GM19372 (cell line): ENCODE data around the gene MRPL19.
"Not testable (repeated sequence)": the region's sequence is repeated elsewhere in the genome, so short reads cannot be mapped to it uniquely, and the experiment has no call there.

Experiments used
- ATAC-seq: cut with Tn5 transposase; IDR thresholded peaks from one replicate; pipeline ENCODE4 v1.9.1; 2021; ENCODE audit warnings: mild to moderate bottlenecking, low read depth, moderate library complexity; ENCODE audit not compliant: unreplicated experiment

Gene MRPL19

DNA sequence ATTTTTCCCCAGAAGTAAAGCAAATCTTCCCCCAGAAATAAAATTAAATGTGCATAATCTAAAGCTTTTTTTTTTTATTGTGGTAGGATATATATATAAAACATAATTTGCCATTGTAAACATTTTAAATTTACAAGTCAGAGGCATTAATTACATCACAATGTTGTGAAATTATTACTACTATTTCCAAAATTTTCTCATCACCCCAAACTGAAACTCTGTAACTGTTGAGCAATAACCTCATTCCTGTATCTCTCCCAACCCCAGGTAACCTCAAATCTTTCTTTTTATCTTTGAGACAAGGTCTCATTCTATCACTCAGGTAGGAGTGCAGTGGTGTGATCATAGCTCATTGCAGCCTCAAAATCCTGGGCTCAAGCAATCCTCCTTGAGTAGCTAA is 11.2 kb downstream of the MRPL19 start:
- no peak for ATAC-seq

DNA sequence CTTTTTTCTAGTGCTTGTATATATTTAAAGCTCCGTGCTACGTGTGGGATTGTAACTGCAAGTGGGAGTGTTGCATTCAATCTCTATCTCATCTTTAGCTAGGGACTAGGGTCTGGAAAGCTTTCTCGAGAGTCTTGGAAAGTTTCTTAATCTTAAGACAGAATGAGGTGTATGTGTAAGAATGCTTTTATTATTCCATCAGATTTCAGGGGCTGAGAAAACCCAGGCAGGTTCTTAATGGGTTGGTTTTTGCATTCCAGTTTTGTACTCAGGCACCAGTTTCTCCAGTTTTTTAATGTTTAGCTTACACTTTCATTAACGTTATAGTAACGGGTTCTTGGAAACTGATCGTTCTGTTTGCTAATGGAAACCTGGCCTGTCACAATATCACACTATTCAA is 20.3 kb downstream of the MRPL19 start:
- no peak for ATAC-seq

DNA sequence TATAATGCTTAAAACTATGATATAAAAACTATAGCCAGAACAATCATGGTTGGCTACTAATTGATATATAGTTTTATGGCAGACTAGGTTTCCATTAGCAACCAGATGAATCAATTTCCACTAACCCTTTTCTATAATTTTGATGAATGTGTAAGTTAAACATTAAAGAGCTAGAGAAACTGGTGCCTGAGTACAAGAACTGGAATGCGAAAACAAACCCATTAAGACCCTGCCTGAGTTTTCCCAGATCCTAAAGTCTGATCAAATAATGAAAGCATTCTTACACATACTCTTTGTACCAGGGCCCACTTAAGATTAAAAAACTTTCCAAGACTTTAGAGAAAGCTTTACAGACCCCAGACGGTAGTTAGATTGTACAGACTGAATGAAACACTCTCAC is 21.3 kb downstream of the MRPL19 start:
- no peak for ATAC-seq

DNA sequence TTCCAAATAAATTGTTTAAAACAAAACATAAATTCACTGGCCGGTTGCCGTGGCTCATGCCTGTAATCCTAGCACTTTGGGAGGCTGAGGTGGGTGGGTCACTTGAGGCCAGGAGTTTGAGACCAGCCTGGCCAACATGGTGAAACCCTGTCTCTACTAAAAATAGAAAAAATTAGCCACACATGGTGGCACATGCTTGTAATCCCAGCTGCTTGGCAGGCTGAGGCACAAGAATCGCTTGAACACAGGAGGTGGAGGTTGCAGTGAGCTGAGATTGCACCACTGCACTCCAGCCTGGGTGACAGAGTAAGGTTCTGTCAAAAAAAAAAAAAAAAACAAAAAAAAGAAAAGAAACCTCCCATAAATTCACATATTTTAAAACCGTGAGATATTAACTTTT is 28.8 kb downstream of the MRPL19 start:
- ATAC-seq, result not testable (repeated sequence)

DNA sequence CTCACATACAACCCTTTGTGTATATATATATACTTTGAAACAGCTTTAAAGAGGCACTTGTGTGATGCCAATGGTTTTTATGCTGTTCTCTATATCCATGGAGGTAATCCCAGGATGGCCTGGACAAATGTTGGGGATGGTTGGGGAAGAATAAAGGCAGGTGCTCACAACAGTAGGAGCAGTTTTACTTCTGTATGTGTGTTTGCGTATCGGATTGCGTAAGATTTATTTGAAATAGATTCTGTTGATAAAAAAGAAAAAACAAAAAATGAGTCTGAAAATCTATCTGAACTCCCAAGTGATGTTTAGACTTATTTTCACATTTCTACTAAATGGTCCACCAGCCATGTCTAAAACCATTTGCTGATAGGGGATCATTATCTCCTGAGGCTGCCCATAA is 29.3 kb downstream of the MRPL19 start:
- no peak for ATAC-seq

DNA sequence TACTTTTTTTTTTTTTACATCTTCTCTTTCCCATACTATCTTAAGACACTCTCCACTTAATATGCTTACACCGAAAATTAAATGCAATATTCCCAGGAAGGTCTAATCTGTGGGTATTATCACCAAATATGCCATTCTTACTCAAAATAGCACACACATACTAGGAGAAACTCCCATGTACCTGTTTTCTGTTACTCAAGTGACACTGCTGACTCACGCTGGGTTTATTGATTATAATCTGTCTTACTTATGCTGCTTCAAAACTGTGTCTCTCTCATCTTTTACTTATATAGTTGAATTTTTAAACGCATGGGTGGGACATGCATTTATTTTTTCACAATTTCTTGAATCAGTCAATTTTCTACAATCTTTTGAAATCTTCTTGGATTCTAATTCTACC is 29.9 kb downstream of the MRPL19 start:
- no peak for ATAC-seq

DNA sequence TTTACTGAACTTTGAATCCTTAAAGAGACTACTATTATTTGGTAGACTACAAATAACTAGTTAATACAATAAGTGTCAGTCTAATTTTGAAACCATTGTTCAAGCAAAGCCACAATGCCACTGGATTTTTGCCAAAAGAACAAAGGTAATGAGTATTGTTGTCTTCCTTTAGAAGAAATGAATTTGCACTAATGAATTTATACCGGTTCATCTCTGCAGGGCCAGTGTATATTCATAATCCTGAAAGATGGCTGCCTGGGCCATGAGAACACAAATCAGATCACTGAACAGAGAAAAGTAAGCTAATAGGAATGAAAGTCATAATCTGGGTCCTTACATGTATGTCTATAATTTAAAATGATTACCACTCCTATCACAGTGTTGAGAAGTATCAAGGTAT is 33.0 kb downstream of the MRPL19 start:
- no peak for ATAC-seq

DNA sequence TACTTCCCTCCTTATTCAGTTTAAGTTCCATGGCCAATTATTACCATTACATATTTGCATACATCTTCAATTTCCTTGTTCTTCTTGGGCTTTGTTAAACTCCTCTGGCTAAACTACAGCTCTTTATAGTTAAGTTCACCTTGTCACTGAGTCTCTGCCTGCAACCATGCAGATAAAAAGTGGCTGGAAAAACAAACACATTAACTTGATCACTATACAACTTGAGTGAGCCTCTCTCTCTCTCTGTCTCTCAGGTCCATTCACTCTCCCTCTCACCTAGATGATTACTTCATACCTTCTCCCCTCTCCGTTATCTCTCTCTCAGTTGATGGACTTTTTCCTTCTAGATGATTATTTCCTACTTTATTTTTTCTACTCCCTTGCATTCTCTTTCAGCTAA is 33.8 kb downstream of the MRPL19 start:
- ATAC-seq, result no peak

DNA sequence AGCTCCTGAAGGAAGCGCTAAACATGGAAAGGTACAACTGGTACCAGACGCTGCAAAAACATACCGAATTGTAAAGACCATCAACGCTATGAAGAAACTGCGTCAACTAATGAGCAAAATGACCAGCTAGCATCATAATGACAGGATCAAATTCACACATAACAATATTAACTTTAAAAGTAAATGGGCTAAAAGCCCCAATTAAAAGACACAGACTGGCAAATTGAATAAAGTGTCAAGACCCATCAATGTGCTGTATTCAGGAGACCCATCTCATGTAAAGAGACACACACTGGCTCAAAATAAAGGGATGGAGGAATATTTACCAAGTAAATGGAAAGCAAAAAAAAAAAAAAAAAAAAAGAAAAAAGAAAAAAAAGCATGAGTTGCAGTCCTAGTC is 36.8 kb downstream of the MRPL19 start:
- ATAC-seq, result not testable (repeated sequence)

DNA sequence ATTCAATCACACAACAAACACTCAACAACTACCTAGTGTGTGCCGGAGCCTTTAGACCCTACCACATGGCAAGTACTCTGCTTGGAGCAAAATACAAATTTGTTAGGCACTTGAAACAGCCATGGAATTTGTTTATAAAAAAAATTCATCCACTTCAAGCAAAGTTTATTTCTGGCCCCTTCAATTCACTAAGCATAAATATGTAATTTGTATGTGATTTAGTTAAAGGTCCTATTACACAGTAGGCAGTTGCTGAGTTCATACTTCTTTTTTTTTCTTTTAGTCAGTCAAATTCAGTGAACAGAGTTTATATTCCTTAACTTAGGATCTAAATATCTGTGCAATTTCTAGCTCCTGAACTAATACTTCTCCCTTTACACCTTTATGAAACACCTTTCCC is 41.6 kb downstream of the MRPL19 start:
- no peak for ATAC-seq

DNA sequence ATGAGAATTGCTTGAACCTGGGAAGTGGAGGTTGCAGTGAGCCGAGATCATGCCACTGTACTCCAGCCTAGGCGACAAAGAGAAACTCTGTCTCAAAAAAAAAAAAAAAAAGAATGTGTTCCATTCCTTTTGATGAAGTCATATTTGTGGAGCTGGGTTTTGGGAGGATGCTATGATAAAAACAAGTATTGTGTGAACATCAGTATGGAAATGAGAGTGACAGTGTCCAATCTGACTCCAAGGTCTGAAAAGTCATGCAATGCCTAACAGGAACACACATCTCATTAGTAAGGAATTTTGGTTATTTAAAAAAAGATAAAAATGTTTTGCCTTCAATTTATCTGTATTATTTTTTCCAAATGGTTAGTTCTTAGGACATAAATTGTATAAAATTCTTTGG is 52.3 kb downstream of the MRPL19 start:
- no peak for ATAC-seq

DNA sequence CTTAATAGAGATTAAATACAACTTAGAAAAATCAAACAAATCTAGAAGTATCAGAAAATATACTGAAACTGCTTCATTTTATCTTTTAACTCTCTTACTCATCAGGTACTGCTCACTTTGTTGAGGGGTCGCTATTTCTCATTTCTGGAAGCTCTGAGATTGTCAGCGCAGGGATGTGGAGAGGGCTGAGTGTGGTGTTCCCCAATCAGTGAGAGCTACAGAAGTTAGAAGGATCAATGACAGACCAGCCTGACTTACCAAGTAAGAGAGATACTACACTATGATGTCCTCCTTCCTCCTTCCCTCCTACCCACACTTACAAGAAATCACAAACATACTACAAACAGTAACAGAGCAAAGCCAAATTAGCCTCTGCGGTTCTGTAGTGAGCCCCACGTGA is 56.0 kb downstream of the MRPL19 start:
- no peak for ATAC-seq

DNA sequence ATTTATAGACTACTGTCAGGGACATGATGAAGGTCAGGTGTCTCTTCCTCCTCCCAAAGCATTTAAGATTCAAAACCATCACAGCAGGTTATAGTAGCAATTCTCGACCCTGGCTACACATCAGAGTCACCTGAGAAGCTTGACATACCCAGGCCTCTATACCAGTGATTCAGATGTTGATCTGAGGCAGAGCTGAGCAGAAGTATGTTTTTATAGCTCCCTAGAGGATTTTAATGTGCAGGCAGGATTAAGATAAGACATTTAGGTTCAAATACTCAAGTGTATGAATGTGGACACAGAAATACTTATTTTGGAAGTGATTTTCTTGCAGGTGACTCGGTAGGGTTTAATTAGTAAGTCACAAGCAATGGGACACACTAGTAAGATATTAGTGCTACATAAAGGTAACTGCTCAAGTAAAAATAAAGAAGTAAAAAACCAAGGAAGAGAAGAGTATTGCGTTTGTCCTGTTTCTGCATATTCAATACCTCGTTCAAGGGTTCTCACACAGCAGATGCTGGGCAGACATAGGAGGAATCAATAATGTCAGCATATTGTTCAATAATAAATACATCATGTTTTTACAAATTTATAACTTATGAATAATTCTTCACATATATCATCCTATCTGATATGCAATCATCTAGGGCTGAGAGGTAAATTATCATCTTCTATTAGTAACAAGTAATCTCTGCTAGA is 57.2 kb downstream of the MRPL19 start:
- no peak for ATAC-seq

DNA sequence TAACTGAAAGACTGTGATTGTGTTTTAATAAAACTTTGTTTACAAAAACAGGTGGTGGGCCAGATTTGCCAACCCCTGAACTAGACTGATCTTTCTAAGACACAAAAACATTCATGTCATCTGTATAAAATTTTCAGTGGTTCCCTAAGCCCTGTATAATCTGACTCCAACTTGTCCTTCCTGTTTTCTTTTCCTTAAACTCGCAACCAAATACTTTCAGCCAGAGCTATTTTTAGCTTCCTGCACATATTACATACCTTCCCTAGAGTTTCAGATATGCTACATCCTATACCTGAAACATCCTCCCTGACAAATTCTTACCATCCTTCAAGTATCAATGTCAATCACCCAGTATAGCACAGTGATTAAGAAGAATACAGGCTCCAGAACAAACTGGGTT is 59.3 kb downstream of the MRPL19 start:
- no peak for ATAC-seq

DNA sequence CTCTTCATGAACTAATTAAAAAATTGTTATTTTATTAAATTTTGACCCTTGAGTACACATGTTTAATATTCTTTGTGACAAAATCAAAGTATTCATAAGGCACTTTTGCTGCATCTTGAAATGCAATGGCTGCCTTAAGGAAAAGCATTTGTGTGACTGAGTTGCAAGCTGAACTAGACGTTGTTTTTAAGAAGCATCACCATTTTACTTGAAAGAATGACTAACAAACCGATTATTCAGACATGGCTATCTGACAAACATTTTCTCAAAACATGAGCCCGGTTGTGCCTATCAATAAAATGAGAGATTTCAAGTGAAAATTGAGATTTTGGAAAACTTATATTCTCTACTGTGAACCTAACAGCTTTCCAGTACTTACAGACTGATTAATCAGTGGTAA is 61.3 kb downstream of the MRPL19 start:
- no peak for ATAC-seq

DNA sequence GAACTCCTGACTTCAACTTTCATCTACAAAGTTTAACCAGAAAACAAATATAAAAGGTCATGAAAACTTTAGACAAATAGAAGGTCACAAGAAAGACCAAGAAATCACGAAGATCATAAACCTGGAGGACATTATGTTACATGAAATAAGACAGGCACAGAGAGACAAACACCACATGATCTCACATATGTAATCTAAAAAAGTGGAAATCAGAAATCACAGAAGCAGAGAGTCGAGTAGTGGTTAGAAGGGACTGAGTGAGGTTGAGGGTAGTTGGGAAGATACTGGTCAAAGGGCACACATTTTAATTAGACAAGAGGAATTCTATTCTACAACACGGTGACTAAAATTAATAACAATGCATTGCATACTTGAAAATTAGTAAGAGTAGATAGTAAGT is 62.7 kb downstream of the MRPL19 start:
- ATAC-seq, result no peak

DNA sequence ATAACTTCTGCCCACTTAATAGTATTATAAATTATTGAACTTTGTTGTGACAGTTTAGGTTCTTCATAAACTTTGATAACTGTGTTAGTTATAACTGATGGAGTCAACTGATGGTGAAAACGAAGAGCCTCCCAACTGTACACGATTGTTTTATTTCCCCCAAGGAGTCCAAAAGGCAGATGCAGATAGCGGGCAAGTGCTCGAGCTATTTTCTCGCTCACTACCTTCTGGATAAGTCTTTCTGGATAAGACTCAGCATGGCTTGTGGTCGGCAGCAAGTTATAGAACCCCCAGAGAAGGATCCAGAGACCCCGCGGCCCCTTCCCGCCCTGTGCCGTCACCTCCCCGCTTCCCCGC is 63.6 kb downstream of the MRPL19 start:
- ATAC-seq, result peak; percentile 24

DNA sequence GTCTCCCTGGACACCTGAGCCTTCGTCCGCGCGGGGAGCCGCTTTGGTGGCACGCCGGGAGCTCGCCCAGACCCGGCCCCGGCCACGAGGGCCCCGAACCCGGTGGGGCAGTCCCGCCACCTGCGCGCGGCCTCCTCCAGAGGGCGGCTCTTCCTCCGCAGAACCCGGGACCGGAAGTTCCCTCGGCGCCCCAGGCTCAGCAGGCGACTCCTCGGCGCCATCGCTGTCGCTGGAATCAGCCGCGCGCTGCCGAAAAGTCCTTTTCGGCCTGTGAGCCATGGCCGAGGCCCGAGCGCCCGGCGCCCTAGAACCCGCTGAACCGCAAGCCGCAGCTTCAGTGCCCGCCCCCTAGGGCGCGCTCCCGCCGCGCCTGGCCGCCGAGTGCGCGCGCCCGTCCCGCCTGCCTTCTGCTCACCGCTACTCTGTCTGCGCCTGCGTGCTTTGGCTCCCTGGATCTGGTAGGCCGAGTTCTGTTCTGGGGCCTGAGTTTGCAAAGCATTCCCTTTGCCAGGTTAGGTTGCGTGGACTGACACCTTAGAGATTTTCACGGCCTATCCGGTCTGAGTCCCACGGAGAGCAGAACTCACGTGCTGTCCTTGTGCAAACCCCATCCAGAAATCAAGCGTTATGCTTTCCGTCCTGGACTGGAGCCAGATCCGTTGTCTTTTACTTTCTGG is 64.1 kb downstream of the MRPL19 start, which contains the start of gene GCFC2:
Gene GCFC2, minus strand, starts transcription at position 339 of the 677 bp plus-strand sequence. Its CDS starts 60 bp downstream, at position 279.
- ATAC-seq, result peak; percentile 91

DNA sequence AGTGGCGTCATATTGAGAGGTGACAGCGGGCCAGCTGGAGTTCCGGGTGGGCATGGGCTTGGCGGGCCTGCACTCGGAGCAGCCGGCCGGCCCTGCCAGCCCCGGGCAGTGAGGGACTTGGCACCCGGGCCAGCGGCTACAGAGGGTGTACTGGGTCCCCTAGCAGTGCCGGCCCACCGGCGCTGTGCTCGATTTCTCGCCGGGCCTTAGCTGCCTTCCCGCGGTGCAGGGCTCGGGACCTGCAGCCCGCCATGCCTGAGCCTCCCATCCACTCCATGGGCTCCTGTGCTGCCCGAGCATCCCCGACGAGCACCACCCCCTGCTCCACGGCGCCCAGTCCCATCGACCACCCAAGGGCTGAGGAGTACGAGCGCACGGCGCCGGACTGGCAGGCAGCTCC is 65.0 kb downstream of the MRPL19 start:
- not testable (repeated sequence) for ATAC-seq

DNA sequence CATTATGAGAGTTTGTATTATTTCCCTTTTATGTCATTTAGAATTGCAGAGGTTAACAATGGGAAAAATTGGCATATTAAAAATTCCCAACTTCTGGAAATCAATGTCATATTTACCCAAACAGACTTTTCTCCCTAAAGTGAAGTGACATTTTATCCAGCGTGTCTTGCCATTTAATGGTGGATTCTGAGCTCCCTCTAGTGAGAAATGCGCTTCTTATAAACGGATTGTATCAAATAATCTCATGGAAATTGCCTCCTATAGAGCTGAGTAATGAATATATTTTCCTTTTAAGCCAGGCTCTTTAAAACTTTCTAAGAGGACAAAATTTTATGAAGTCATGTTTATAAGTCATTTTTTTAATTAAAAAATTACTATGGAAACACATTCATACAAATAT is 69.8 kb downstream of the MRPL19 start:
- no peak for ATAC-seq

DNA sequence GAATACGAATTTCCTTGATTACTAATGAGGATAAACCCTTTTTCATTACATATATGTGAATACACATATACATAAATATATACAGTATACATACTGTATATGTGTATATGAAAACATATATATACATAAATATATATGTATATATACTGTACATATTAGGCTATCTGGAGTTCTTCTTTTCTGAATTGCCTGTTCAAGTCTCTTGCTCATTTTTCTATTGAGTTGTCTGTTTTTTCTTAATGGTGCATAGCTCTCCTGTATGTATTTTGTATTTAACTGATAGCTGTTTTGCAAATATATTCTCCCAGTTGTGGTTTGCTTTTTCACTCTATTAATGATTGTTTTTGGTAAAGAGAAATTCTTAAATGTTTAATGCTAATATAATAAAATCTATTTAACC is 73.0 kb downstream of the MRPL19 start:
- ATAC-seq, result no peak

DNA sequence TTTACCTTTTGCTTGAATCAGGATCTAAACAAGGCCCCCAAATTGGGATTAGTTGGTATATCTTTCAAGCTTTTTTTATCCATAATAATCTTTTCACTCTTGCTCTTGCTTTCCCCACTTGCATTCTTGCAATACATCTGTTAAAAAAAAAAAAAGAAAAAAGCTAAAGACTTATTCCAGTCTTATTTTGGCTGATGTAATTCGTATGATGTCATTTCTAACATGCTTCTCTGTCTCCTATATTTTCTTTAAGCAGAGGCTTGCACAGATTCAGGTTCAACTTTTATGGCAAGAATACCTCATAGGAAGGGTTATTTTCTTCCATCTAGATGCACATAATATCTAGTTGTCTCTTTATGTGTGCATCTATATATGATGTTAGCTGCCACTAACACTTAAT is 73.9 kb downstream of the MRPL19 start:
- no peak for ATAC-seq
